Sigmoid colon (tissue), 7 donors: Measurements from ENCODE around the gene CTNNA1. TPM values are rescaled to one million over a fixed set of nuclear protein-coding genes. Genes with fewer than 3 reads are reported as not detected.

Experiments used
- DNase-seq: peaks from one replicate; pipeline ENCODE4 v3.0.0-alpha.2; 2019
- H3K27ac ChIP-seq, 4 donors: fragments of 200-600 bp; sonication (generic); one replicate each; pipeline ENCODE4 v1.5.1; 2016 to 2019; ENCODE audit warnings: mild to moderate bottlenecking in 1 of 4
- H3K27me3 ChIP-seq, 3 donors: fragments of 200-600 bp; sonication (generic); one replicate each; pipeline ENCODE4 v1.5.1; 2019; ENCODE audit warnings: mild to moderate bottlenecking in 1 of 3
- H3K36me3 ChIP-seq, 4 donors: fragments of 200-600 bp; sonication (generic); one replicate each; pipeline ENCODE4 v1.5.1; 2016 to 2019
- H3K4me1 ChIP-seq, 4 donors: fragments of 200-600 bp; sonication (generic); one replicate each; pipeline ENCODE4 v1.5.1; 2017 to 2019
- H3K4me3 ChIP-seq, 4 donors: fragments of 200-600 bp; sonication (generic); one replicate each; pipeline ENCODE4 v1.5.1; 2017 to 2019; ENCODE audit warnings: mild to moderate bottlenecking in 2 of 4, moderate library complexity in 1 of 4
- H3K9me3 ChIP-seq, 4 donors: fragments of 200-600 bp in 3 of 4; sonication (generic) in 3 of 4; one replicate each; pipeline versions ENCODE4 v1.5.1 to v1.6.1; 2013 to 2019
- CTCF ChIP-seq, 4 experiments: fragments of 450-650 bp in 3 of 4; fragments of 200-600 bp in 1 of 4; IDR thresholded peaks; one replicate each; pipeline ENCODE4 v1.5.1; 2016 to 2019; ENCODE audit warnings: antibody characterized with exemption in 4 of 4, mild to moderate bottlenecking in 3 of 4, moderate library complexity in 2 of 4
- EP300 ChIP-seq, 4 donors: sonication (generic); formaldehyde crosslinking; IDR thresholded peaks; one replicate each; pipeline ENCODE4 v1.6.1; 2017; ENCODE audit warnings: antibody characterized with exemption in 4 of 4
- POLR2A ChIP-seq, 2 donors: fragments of 450-650 bp; IDR thresholded peaks; one replicate each; pipeline ENCODE4 v1.6.1; 2016; ENCODE audit warnings: antibody characterized with exemption in 2 of 2, mild to moderate bottlenecking in 2 of 2, moderate library complexity in 2 of 2
- POLR2AphosphoS5 ChIP-seq, 4 donors: sonication (generic); formaldehyde crosslinking; IDR thresholded peaks; one replicate each; pipeline ENCODE4 v1.6.1; 2017; ENCODE audit warnings: antibody characterized with exemption in 4 of 4
- WGBS, 2 donors: extraction: QIAGEN DNeasy Blood & Tissue Kit; methylation state at CpG; one replicate each; pipeline ENCODE4 v1.1.7; 2013; 5-methylcytosine and 5-hydroxymethylcytosine counted together
- intact Hi-C: fragments of 100-400 bp; cut with DNase I; formaldehyde crosslinking; loops from one replicate; pipeline ENCODE4 v1.15.1; 2023
- polyA plus RNA-seq, 3 donors: library from polyadenylated mRNA; stranded (reverse); fragments of 200-250 nt; gene quantifications; one replicate each; pipeline ENCODE4 v1.2.3, GENCODE V29; 2013
- total RNA-seq, 4 donors: library from RNA; depleted of rRNA; stranded (reverse); fragments of >200 nt; gene quantifications; one replicate each; pipeline ENCODE4 v1.1.0, GENCODE V29; 2016
- donor health status: healthy with polysubstance abuse.
- donor health status: Bipolar disorder and iron deficiency.
- donor health status: healthy.

The CTNNA1 gene
- total and polyA plus RNA-seq, 7 donors = 163 to 256 (median 188) TPM

- WGBS, 2 donors = 75 to 82% methylated on average over 1 of the region's 1 CpG
- H3K4me3 ChIP-seq = no peak overlapping the region
- peaks cover 0 to 59% (median 46%) of the 10 kb centered on the region in 4 donors for H3K4me1 ChIP-seq
- H3K36me3 ChIP-seq = no peaks in the 10 kb centered on the region
- no peak for DNase-seq
- no peak overlapping the region for H3K27ac ChIP-seq
- H3K27me3 ChIP-seq = no peaks in the 10 kb centered on the region
- intact Hi-C loops = no loop called here
- no peaks in the 10 kb centered on the region for H3K9me3 ChIP-seq
- no peak for TF ChIP-seq CTCF (IDR thresholded peaks at IDR 0.05)
- TF ChIP-seq POLR2A (IDR thresholded peaks at IDR 0.05) = no peak
- TF ChIP-seq EP300 (IDR thresholded peaks at IDR 0.05) = no peak
- TF ChIP-seq POLR2AphosphoS5 (IDR thresholded peaks at IDR 0.05) = no peak
Observed at GRCh38 chr5:138790684-138791083, 37.5 kb downstream of the CTNNA1 start.

- Histone ChIP-seq H3K4me3 (no peak overlapping the region), H3K9me3 (no peaks in the 10 kb centered on the region), H3K27me3 (no peaks in the 10 kb centered on the region), H3K4me1 (peaks cover 0 to 75% (median 55%) of the 10 kb centered on the region in 4 donors), H3K27ac (no peak overlapping the region), H3K36me3 (no peaks in the 10 kb centered on the region)
- DNase-seq = no peak
- TF ChIP-seq EP300 (IDR thresholded peaks at IDR 0.05) (no peak), POLR2AphosphoS5 (IDR thresholded peaks at IDR 0.05) (no peak), POLR2A (IDR thresholded peaks at IDR 0.05) (no peak), CTCF (IDR thresholded peaks at IDR 0.05) (no peak)
- intact Hi-C loops = no loop called here
- WGBS, 2 donors = 64 to 82% methylated on average over 4 of the region's 4 CpGs
Observed at GRCh38 chr5:138792195-138792790, 39.1 kb downstream of the CTNNA1 start.

- H3K27ac ChIP-seq = no peak overlapping the region
Observed at GRCh38 chr5:138793575-138793974, 40.4 kb downstream of the CTNNA1 start.

GRCh38 chr5:138803285-138803684 lies 50.1 kb downstream of the CTNNA1 start:
- Histone ChIP-seq H3K27me3 (no peaks in the 10 kb centered on the region), H3K9me3 (no peaks in the 10 kb centered on the region), H3K36me3 (no peaks in the 10 kb centered on the region), H3K4me3 (no peak overlapping the region), H3K4me1 (peaks cover 0 to 27% (median 16%) of the 10 kb centered on the region in 4 donors), H3K27ac (no peak overlapping the region)
- 84 to 86% methylated on average over 3 of the region's 3 CpGs for WGBS, 2 donors
- TF ChIP-seq POLR2A (IDR thresholded peaks at IDR 0.05) (no peak), POLR2AphosphoS5 (IDR thresholded peaks at IDR 0.05) (no peak), CTCF (IDR thresholded peaks at IDR 0.05) (no peak), EP300 (IDR thresholded peaks at IDR 0.05) (no peak)
- DNase-seq = no peak
- intact Hi-C loops = no loop called here

More at GRCh38 chr5:138793575-138793974, 40.4 kb downstream of the CTNNA1 start:
- TF ChIP-seq EP300 (IDR thresholded peaks at IDR 0.05) (no peak), POLR2A (IDR thresholded peaks at IDR 0.05) (no peak), POLR2AphosphoS5 (IDR thresholded peaks at IDR 0.05) (no peak), CTCF (IDR thresholded peaks at IDR 0.05) (no peak)
- Histone ChIP-seq H3K4me3 (no peak overlapping the region), H3K27me3 (no peaks in the 10 kb centered on the region), H3K36me3 (no peaks in the 10 kb centered on the region), H3K9me3 (no peaks in the 10 kb centered on the region), H3K4me1 (peaks cover 0 to 86% (median 62%) of the 10 kb centered on the region in 4 donors)
- intact Hi-C loops = no loop called here
- DNase-seq = no peak

- no peak overlapping the region for H3K27ac ChIP-seq
- H3K4me3 ChIP-seq = no peak overlapping the region
- no peaks in the 10 kb centered on the region for H3K9me3 ChIP-seq
- H3K27me3 ChIP-seq = no peaks in the 10 kb centered on the region
- H3K4me1 ChIP-seq = peaks cover 0 to 25% (median 19%) of the 10 kb centered on the region in 4 donors
- TF ChIP-seq POLR2AphosphoS5 (IDR thresholded peaks at IDR 0.05) (no peak), CTCF (IDR thresholded peaks at IDR 0.05) (no peak), POLR2A (IDR thresholded peaks at IDR 0.05) (no peak), EP300 (IDR thresholded peaks at IDR 0.05) (no peak)
- DNase-seq = no peak
- WGBS, 2 donors = 36 to 81% methylated on average over 1 of the region's 1 CpG
- intact Hi-C loops = no loop called here
- no peaks in the 10 kb centered on the region for H3K36me3 ChIP-seq
Observed at GRCh38 chr5:138803935-138804334, 50.7 kb downstream of the CTNNA1 start.
